HepG2 (cell line): ENCODE data around the gene DUSP16. TPM values are rescaled to one million over a fixed set of nuclear protein-coding genes. Genes with fewer than 3 reads are reported as not detected.

Experiments
- GATAD2A ChIP-seq: IDR thresholded peaks from 2 replicates; pipeline ENCODE4 v1.6.1; 2016
- GFI1 ChIP-seq: sonication (generic); formaldehyde crosslinking; IDR thresholded peaks from 2 replicates; pipeline ENCODE4 v1.5.0; 2020; ENCODE audit warnings: missing genetic modification reagents, mild to moderate bottlenecking, borderline replicate concordance
- HNRNPH1 ChIP-seq: fragments of 200-400 bp; formaldehyde crosslinking; optimal IDR thresholded peaks from 2 replicates; pipeline ENCODE3; 2017; ENCODE audit warnings: mild to moderate bottlenecking, low read depth, low read length
- ISX ChIP-seq: sonication (generic); formaldehyde crosslinking; conservative IDR thresholded peaks from 2 replicates; pipeline ENCODE4 v1.5.0; 2020; ENCODE audit warnings: missing genetic modification reagents
- PHF21A ChIP-seq: sonication (generic); formaldehyde crosslinking; IDR thresholded peaks from 2 replicates; pipeline ENCODE4 v1.5.0; 2020; ENCODE audit warnings: mild to moderate bottlenecking, missing genetic modification reagents
- SIX1 ChIP-seq: sonication (generic); formaldehyde crosslinking; IDR thresholded peaks from 2 replicates; pipeline ENCODE4 v1.4.0; 2020; ENCODE audit warnings: missing genetic modification reagents, borderline replicate concordance
- SMYD3 ChIP-seq: sonication (generic); formaldehyde crosslinking; IDR thresholded peaks from 2 replicates; pipeline ENCODE4 v1.8.1; 2023; ENCODE audit warnings: mild to moderate bottlenecking, missing genetic modification reagents
- ZKSCAN8 ChIP-seq: IDR thresholded peaks from 2 replicates; pipeline ENCODE4 v1.6.1; 2016; ENCODE audit warnings: borderline replicate concordance, missing genetic modification reagents, missing compliant biosample characterization
- ZNF441 ChIP-seq: sonication (generic); formaldehyde crosslinking; IDR thresholded peaks from 2 replicates; pipeline ENCODE4 v1.7.0; 2021; ENCODE audit warnings: missing genetic modification reagents, borderline replicate concordance
- ZNF558 ChIP-seq: sonication (generic); formaldehyde crosslinking; IDR thresholded peaks from 2 replicates; pipeline ENCODE4 v1.9.0; 2022; ENCODE audit warnings: mild to moderate bottlenecking, missing genetic modification reagents, borderline replicate concordance
- ZNF652 ChIP-seq: IDR thresholded peaks from 2 replicates; pipeline ENCODE4 v1.6.1; 2016; ENCODE audit warnings: low read depth, borderline replicate concordance
- polyA plus RNA-seq, 8 experiments: library from polyadenylated mRNA; depleted of rRNA in 3 of 8; stranded (reverse) in 7 of 8; unstranded in 1 of 8; fragments of >200 nt; fragmentation: Illumina TruSeq in 4 of 8; extraction: Trizol in 4 of 8; gene quantifications; 2 replicates each; pipeline versions ENCODE4 v1.2.1 to v1.2.3, GENCODE V29; 2011 to 2016; ENCODE audit warnings: low read depth in 4 of 8, missing spikeins in 1 of 8, mixed read lengths in 1 of 8; ENCODE audit not compliant: insufficient read depth in 1 of 8
- total RNA-seq, 5 experiments: library from RNA; depleted of rRNA; stranded (reverse); fragments of >200 nt; fragmentation: Illumina TruSeq; extraction: Trizol; gene quantifications; 2 replicates each; pipeline ENCODE4 v1.2.3, GENCODE V29; 2016; ENCODE audit warnings: low read depth in 1 of 5
- TF ChIP-seq, protein P1 (sequence below): sonication (generic); formaldehyde crosslinking; IDR thresholded peaks from 2 replicates; pipeline ENCODE4 v1.4.0; 2020; ENCODE audit warnings: missing genetic modification reagents
- TF ChIP-seq, protein P2 (sequence below): sonication (generic); formaldehyde crosslinking; IDR thresholded peaks from 2 replicates; pipeline ENCODE4 v1.5.1; 2020; ENCODE audit warnings: mild to moderate bottlenecking, missing genetic modification reagents, moderate library complexity
- TF ChIP-seq, protein P3 (sequence below): sonication (generic); formaldehyde crosslinking; IDR thresholded peaks from 2 replicates; pipeline ENCODE4 v1.4.0; 2020; ENCODE audit warnings: missing genetic modification reagents, borderline replicate concordance
- TF ChIP-seq, protein P4 (sequence below): sonication (generic); formaldehyde crosslinking; IDR thresholded peaks from 2 replicates; pipeline ENCODE4 v1.4.0; 2020; ENCODE audit warnings: missing genetic modification reagents, borderline replicate concordance

The DUSP16 gene
- total and polyA plus RNA-seq, 2 of the 13 experiments (the other 11 are each of a cell fraction or from before 2014, with no cell fraction given): 45.7 to 46.6 TPM

DNA sequence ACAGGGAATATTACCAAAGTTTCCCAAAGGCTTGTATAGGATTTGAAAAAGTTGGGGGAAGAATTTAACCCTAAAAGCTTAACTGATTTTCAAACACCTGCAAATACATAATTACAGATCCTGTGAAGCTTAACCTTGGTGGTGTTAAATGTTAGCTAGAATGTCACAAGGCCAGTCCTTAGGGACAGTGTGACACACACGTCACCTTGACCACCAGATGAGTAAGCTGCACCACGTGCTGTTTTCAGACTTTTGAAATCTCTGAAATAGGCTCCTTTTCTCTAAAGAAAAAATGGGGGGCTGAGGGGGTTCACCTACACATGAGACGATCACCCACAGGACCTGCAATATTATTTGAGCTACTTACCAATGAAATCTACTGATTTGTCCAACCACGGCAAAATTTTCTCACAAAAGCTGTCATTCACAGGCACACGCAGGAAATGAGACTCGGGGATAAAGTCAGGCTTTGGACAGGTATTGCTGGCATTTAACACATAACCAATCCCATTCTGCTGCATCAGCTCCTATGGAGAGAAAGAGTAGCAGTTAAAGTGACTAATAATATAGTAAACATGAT, 75.9 kb downstream of the DUSP16 start (continued):
- no peak for TF ChIP-seq HNRNPH1
- TF ChIP-seq, protein P1, sequence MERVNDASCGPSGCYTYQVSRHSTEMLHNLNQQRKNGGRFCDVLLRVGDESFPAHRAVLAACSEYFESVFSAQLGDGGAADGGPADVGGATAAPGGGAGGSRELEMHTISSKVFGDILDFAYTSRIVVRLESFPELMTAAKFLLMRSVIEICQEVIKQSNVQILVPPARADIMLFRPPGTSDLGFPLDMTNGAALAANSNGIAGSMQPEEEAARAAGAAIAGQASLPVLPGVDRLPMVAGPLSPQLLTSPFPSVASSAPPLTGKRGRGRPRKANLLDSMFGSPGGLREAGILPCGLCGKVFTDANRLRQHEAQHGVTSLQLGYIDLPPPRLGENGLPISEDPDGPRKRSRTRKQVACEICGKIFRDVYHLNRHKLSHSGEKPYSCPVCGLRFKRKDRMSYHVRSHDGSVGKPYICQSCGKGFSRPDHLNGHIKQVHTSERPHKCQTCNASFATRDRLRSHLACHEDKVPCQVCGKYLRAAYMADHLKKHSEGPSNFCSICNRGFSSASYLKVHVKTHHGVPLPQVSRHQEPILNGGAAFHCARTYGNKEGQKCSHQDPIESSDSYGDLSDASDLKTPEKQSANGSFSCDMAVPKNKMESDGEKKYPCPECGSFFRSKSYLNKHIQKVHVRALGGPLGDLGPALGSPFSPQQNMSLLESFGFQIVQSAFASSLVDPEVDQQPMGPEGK (CRISPR knock-in tag): 0 out of 2 replicates have a peak, but pooled peaks have one; percentile 21
- TF ChIP-seq, protein P2, sequence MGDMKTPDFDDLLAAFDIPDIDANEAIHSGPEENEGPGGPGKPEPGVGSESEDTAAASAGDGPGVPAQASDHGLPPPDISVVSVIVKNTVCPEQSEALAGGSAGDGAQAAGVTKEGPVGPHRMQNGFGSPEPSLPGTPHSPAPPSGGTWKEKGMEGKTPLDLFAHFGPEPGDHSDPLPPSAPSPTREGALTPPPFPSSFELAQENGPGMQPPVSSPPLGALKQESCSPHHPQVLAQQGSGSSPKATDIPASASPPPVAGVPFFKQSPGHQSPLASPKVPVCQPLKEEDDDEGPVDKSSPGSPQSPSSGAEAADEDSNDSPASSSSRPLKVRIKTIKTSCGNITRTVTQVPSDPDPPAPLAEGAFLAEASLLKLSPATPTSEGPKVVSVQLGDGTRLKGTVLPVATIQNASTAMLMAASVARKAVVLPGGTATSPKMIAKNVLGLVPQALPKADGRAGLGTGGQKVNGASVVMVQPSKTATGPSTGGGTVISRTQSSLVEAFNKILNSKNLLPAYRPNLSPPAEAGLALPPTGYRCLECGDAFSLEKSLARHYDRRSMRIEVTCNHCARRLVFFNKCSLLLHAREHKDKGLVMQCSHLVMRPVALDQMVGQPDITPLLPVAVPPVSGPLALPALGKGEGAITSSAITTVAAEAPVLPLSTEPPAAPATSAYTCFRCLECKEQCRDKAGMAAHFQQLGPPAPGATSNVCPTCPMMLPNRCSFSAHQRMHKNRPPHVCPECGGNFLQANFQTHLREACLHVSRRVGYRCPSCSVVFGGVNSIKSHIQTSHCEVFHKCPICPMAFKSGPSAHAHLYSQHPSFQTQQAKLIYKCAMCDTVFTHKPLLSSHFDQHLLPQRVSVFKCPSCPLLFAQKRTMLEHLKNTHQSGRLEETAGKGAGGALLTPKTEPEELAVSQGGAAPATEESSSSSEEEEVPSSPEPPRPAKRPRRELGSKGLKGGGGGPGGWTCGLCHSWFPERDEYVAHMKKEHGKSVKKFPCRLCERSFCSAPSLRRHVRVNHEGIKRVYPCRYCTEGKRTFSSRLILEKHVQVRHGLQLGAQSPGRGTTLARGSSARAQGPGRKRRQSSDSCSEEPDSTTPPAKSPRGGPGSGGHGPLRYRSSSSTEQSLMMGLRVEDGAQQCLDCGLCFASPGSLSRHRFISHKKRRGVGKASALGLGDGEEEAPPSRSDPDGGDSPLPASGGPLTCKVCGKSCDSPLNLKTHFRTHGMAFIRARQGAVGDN (CRISPR knock-in tag): peak; percentile 26; the same call in 1 of the 2 replicates
- no peak; the same call in 1 of the 2 replicates for TF ChIP-seq GFI1 (CRISPR knock-in tag)
- no peak for TF ChIP-seq SMYD3 (CRISPR knock-in tag)
- no peak for TF ChIP-seq ZKSCAN8 (CRISPR knock-in tag)
- TF ChIP-seq, protein P3, sequence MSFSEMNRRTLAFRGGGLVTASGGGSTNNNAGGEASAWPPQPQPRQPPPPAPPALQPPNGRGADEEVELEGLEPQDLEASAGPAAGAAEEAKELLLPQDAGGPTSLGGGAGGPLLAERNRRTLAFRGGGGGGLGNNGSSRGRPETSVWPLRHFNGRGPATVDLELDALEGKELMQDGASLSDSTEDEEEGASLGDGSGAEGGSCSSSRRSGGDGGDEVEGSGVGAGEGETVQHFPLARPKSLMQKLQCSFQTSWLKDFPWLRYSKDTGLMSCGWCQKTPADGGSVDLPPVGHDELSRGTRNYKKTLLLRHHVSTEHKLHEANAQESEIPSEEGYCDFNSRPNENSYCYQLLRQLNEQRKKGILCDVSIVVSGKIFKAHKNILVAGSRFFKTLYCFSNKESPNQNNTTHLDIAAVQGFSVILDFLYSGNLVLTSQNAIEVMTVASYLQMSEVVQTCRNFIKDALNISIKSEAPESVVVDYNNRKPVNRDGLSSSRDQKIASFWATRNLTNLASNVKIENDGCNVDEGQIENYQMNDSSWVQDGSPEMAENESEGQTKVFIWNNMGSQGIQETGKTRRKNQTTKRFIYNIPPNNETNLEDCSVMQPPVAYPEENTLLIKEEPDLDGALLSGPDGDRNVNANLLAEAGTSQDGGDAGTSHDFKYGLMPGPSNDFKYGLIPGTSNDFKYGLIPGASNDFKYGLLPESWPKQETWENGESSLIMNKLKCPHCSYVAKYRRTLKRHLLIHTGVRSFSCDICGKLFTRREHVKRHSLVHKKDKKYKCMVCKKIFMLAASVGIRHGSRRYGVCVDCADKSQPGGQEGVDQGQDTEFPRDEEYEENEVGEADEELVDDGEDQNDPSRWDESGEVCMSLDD: no peak
- TF ChIP-seq SIX1 (CRISPR knock-in tag): no peak
- TF ChIP-seq ZNF652 (CRISPR knock-in tag): peak; percentile 78; the same call in 1 of the 2 replicates
- TF ChIP-seq PHF21A (CRISPR knock-in tag): peak; percentile 55
- TF ChIP-seq, protein P4, sequence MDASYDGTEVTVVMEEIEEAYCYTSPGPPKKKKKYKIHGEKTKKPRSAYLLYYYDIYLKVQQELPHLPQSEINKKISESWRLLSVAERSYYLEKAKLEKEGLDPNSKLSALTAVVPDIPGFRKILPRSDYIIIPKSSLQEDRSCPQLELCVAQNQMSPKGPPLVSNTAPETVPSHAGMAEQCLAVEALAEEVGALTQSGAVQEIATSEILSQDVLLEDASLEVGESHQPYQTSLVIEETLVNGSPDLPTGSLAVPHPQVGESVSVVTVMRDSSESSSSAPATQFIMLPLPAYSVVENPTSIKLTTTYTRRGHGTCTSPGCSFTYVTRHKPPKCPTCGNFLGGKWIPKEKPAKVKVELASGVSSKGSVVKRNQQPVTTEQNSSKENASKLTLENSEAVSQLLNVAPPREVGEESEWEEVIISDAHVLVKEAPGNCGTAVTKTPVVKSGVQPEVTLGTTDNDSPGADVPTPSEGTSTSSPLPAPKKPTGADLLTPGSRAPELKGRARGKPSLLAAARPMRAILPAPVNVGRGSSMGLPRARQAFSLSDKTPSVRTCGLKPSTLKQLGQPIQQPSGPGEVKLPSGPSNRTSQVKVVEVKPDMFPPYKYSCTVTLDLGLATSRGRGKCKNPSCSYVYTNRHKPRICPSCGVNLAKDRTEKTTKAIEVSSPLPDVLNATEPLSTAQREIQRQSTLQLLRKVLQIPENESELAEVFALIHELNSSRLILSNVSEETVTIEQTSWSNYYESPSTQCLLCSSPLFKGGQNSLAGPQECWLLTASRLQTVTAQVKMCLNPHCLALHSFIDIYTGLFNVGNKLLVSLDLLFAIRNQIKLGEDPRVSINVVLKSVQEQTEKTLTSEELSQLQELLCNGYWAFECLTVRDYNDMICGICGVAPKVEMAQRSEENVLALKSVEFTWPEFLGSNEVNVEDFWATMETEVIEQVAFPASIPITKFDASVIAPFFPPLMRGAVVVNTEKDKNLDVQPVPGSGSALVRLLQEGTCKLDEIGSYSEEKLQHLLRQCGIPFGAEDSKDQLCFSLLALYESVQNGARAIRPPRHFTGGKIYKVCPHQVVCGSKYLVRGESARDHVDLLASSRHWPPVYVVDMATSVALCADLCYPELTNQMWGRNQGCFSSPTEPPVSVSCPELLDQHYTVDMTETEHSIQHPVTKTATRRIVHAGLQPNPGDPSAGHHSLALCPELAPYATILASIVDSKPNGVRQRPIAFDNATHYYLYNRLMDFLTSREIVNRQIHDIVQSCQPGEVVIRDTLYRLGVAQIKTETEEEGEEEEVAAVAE: no peak
- no peak for TF ChIP-seq ZNF441 (CRISPR knock-in tag)
- TF ChIP-seq ISX (CRISPR knock-in tag): no peak
- peak; percentile 77 for TF ChIP-seq GATAD2A (CRISPR knock-in tag)
- TF ChIP-seq ZNF558: no peak
